ENCODE results near the gene GCC1. TPM values are rescaled to one million over a fixed set of nuclear protein-coding genes. Genes with fewer than 3 reads are reported as not detected.

Gene GCC1
- total RNA-seq, 1 experiment from 2014 or later: 19.1 TPM

DNA sequence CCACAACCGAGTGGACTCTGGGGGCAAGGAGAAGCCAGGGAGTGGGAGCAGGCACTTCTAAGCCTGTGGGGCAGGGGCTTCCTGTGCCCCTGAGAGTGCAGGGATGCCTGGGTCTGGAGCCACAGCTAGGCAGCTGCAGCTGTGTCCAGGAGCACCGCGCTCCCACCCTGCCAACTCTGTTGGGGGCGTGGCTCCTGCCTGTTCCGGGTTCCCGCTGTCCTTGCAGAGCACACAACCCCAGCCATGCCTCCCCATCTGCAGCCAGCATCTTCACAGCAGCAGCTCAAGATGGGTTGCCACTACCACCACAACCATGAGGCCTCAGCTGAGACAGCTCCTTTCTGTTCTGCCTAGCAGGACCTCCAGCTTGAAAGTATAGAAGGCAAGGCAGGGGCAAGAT is 23.9 kb upstream of the GCC1 start:
- Histone ChIP-seq H3K36me3 (ENCODE audit: control insufficient read depth, insufficient read depth, low read length) (no peaks in the 10 kb centered on the region), H3K27ac (ENCODE audit: low read length) (no peak overlapping the region), H3K4me1 (ENCODE audit: control insufficient read depth, insufficient read depth, low read length) (no peaks in the 10 kb centered on the region), H3K4me3 (ENCODE audit: low read depth in 2 of 2, low read length in 2 of 2) (no peak overlapping the region), H3K9me3 (ENCODE audit: control insufficient read depth, insufficient read depth, low read depth, low read length) (no peaks in the 10 kb centered on the region), H3K27me3 (ENCODE audit: control insufficient read depth, insufficient read depth, low read length) (no peaks in the 10 kb centered on the region)
- in situ Hi-C loops (cut with HindIII; ENCODE audit: low pct_unique_long_range_greater_than_20kb, low sequenced_read_pairs): no loop called here
- no peak for ATAC-seq
- BruUV-seq (replicated peaks): no TSS peak
- intact Hi-C loops (cut with micrococcal nuclease; ENCODE audit: unreplicated experiment): no loop called here
- no peak for DNase-seq (ENCODE audit: low read depth, low spot score)
- POLR2A ChIA-PET: no interaction called here
- TF ChIP-seq, protein P1, sequence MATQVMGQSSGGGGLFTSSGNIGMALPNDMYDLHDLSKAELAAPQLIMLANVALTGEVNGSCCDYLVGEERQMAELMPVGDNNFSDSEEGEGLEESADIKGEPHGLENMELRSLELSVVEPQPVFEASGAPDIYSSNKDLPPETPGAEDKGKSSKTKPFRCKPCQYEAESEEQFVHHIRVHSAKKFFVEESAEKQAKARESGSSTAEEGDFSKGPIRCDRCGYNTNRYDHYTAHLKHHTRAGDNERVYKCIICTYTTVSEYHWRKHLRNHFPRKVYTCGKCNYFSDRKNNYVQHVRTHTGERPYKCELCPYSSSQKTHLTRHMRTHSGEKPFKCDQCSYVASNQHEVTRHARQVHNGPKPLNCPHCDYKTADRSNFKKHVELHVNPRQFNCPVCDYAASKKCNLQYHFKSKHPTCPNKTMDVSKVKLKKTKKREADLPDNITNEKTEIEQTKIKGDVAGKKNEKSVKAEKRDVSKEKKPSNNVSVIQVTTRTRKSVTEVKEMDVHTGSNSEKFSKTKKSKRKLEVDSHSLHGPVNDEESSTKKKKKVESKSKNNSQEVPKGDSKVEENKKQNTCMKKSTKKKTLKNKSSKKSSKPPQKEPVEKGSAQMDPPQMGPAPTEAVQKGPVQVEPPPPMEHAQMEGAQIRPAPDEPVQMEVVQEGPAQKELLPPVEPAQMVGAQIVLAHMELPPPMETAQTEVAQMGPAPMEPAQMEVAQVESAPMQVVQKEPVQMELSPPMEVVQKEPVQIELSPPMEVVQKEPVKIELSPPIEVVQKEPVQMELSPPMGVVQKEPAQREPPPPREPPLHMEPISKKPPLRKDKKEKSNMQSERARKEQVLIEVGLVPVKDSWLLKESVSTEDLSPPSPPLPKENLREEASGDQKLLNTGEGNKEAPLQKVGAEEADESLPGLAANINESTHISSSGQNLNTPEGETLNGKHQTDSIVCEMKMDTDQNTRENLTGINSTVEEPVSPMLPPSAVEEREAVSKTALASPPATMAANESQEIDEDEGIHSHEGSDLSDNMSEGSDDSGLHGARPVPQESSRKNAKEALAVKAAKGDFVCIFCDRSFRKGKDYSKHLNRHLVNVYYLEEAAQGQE (IDR thresholded peaks at IDR 0.05; ENCODE audit: insufficient read depth in 1 of 2, low read depth in 2 of 2, low read length in 1 of 2): no peak
- TF ChIP-seq, protein P2, sequence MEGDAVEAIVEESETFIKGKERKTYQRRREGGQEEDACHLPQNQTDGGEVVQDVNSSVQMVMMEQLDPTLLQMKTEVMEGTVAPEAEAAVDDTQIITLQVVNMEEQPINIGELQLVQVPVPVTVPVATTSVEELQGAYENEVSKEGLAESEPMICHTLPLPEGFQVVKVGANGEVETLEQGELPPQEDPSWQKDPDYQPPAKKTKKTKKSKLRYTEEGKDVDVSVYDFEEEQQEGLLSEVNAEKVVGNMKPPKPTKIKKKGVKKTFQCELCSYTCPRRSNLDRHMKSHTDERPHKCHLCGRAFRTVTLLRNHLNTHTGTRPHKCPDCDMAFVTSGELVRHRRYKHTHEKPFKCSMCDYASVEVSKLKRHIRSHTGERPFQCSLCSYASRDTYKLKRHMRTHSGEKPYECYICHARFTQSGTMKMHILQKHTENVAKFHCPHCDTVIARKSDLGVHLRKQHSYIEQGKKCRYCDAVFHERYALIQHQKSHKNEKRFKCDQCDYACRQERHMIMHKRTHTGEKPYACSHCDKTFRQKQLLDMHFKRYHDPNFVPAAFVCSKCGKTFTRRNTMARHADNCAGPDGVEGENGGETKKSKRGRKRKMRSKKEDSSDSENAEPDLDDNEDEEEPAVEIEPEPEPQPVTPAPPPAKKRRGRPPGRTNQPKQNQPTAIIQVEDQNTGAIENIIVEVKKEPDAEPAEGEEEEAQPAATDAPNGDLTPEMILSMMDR (IDR thresholded peaks at IDR 0.05): no peak
- TF ChIP-seq TCF7L2 (IDR thresholded peaks at IDR 0.05; ENCODE audit: low read depth, low read length): no peak
- no peak for TF ChIP-seq SIN3A (IDR thresholded peaks at IDR 0.05; ENCODE audit: borderline replicate concordance, insufficient read depth, low read depth, low read length)
- no peak for TF ChIP-seq POLR2AphosphoS5 (IDR thresholded peaks at IDR 0.05; ENCODE audit: low read depth, low read length)
- CTCF ChIA-PET: no interaction called here

DNA sequence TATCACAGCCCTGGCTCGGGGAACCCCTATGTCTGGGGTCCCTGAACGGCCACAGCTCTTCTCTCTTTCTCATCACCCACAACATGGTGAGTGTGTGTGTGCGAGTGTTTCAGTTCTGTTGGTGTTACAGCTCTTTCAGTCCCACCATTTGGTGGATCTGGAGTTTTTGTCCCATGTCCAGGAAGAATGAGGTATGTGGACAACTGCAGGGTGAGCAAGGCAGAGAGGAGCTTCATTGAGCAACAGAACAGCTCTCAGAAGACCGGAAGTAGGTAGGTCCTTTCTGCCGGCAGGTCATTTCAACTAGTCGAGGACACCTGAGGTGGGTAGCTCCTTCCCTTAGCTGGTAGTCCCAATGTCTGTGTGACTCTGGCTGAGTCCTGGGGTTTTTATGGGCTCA is 23.1 kb upstream of the GCC1 start:
- Histone ChIP-seq H3K36me3 (ENCODE audit: control insufficient read depth, insufficient read depth, low read length) (no peaks in the 10 kb centered on the region), H3K9me3 (ENCODE audit: control insufficient read depth, insufficient read depth, low read depth, low read length) (no peaks in the 10 kb centered on the region), H3K27me3 (ENCODE audit: control insufficient read depth, insufficient read depth, low read length) (no peaks in the 10 kb centered on the region), H3K4me1 (ENCODE audit: control insufficient read depth, insufficient read depth, low read length) (no peaks in the 10 kb centered on the region), H3K4me3 (ENCODE audit: low read depth in 2 of 2, low read length in 2 of 2) (no peak overlapping the region), H3K27ac (ENCODE audit: low read length) (no peak overlapping the region)
- no TSS peak for BruUV-seq (replicated peaks)
- in situ Hi-C loops (cut with HindIII; ENCODE audit: low pct_unique_long_range_greater_than_20kb, low sequenced_read_pairs) (no loop called here), intact Hi-C loops (cut with micrococcal nuclease; ENCODE audit: unreplicated experiment) (no loop called here)
- TF ChIP-seq POLR2AphosphoS5 (IDR thresholded peaks at IDR 0.05; ENCODE audit: low read depth, low read length) (no peak), SIN3A (IDR thresholded peaks at IDR 0.05; ENCODE audit: borderline replicate concordance, insufficient read depth, low read depth, low read length) (no peak), TCF7L2 (IDR thresholded peaks at IDR 0.05; ENCODE audit: low read depth, low read length) (no peak)
- TF ChIP-seq, protein P1 (IDR thresholded peaks at IDR 0.05; ENCODE audit: insufficient read depth in 1 of 2, low read depth in 2 of 2, low read length in 1 of 2): no peak
- TF ChIP-seq, protein P2 (IDR thresholded peaks at IDR 0.05): no peak
- CTCF ChIA-PET: no interaction called here
- ATAC-seq (no peak), DNase-seq (ENCODE audit: low read depth, low spot score) (no peak)
- POLR2A ChIA-PET: interaction anchor here (0.6 kb wide), 1 partner anchor 12 kb away, joined by 4 read pairs; no protein-coding TSS in a partner anchor

Measured in Panc1 (cell line).